ENCODE results near the gene FAM124A.

The FAM124A gene

DNA sequence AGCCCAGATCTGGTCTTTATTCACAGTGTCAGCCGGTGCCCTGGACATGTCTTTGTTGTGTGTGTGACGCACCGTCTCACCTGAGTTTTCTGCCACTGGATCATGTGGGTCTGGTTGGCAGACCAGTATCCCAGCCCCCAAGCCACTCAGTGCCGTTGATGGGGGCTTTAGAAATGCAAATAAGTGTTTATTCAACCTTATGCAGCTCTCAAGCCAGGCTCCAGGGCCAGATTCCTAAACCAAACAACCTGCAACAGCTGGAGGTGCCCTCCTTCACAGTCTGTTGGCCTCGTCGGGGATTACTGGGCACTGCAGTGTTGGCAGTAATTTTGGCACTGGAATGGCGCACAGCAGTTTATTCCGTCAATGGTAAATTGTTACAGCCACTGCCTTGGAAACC, 21.6 kb downstream of the FAM124A start:
- TF ChIP-seq, protein P1, sequence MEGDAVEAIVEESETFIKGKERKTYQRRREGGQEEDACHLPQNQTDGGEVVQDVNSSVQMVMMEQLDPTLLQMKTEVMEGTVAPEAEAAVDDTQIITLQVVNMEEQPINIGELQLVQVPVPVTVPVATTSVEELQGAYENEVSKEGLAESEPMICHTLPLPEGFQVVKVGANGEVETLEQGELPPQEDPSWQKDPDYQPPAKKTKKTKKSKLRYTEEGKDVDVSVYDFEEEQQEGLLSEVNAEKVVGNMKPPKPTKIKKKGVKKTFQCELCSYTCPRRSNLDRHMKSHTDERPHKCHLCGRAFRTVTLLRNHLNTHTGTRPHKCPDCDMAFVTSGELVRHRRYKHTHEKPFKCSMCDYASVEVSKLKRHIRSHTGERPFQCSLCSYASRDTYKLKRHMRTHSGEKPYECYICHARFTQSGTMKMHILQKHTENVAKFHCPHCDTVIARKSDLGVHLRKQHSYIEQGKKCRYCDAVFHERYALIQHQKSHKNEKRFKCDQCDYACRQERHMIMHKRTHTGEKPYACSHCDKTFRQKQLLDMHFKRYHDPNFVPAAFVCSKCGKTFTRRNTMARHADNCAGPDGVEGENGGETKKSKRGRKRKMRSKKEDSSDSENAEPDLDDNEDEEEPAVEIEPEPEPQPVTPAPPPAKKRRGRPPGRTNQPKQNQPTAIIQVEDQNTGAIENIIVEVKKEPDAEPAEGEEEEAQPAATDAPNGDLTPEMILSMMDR (IDR thresholded peaks at IDR 0.05; ENCODE audit: low read depth, low read length, missing control alignments): no peak
- DNase-seq (ENCODE audit: extremely low read depth, low read depth): no peak
- no peak overlapping the region for H3K4me3 ChIP-seq (replicated peaks; ENCODE audit: low read depth, low read length)

DNA sequence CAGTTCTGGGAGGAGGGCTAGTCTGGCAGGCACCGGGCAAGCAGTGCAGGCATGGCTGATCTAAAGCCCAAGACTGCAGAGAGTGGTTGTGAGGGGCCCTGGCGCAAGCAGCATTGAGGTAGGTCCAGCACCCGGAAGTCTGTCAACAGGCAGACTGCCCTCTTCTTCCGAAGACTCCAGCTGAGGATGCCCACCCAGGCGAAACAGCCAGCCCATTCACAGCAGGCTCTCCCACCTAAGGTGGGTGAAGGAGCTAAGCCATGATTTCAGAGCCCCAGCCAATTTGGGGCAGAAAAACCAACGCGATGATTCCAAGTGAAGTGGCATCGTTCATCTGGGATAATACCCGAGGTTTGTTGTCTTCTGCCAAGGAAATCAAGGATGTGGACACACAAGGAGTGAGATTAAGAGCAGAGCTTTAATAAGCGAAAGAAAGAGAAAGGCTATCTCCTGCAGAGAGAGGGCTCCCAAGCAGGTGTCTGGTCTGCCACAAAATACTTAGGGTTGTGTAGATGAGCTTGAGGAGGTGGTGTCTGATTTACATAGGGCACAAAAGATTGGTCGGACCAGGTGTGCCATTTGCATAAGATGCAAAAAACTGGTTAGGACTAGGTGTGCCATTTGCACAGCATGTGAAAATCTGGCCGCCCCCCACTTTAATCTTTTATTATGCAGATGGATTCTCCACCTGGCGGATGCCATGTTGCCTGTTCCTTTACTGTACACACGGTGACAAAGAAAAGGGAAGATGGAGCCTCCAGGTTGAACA, 22.6 kb downstream of the FAM124A start:
- no peak for DNase-seq (ENCODE audit: extremely low read depth, low read depth)
- H3K4me3 ChIP-seq (replicated peaks; ENCODE audit: low read depth, low read length): no peak overlapping the region
- TF ChIP-seq, protein P1 (IDR thresholded peaks at IDR 0.05; ENCODE audit: low read depth, low read length, missing control alignments): no peak

DNA sequence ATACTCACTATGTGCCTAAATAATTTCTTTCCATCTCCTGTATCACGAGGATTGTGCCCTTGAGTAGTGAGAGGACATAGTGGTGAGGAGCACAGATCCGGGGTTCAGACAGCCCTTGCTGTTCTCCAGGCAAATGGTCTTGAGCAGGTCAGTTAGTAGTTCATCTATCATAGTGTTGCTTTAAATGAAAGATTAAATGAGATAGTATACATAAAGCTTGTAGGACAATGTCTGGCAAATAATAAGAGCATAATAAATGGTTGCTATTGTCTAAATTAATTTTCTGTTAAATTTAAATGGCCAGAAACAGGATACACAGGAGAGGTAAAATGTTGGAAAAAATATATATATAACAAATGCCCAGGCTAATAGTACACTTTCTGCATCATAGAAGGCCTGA, 23.4 kb downstream of the FAM124A start:
- DNase-seq (ENCODE audit: extremely low read depth, low read depth): no peak
- no peak overlapping the region for H3K4me3 ChIP-seq (replicated peaks; ENCODE audit: low read depth, low read length)
- TF ChIP-seq, protein P1 (IDR thresholded peaks at IDR 0.05; ENCODE audit: low read depth, low read length, missing control alignments): no peak

GRCh38 chr13:51246025-51246417, 23.8 kb downstream of the FAM124A start:
- no peak for DNase-seq (ENCODE audit: extremely low read depth, low read depth)
- TF ChIP-seq, protein P1 (IDR thresholded peaks at IDR 0.05; ENCODE audit: low read depth, low read length, missing control alignments): no peak
- H3K4me3 ChIP-seq (replicated peaks; ENCODE audit: low read depth, low read length): no peak overlapping the region

DNA sequence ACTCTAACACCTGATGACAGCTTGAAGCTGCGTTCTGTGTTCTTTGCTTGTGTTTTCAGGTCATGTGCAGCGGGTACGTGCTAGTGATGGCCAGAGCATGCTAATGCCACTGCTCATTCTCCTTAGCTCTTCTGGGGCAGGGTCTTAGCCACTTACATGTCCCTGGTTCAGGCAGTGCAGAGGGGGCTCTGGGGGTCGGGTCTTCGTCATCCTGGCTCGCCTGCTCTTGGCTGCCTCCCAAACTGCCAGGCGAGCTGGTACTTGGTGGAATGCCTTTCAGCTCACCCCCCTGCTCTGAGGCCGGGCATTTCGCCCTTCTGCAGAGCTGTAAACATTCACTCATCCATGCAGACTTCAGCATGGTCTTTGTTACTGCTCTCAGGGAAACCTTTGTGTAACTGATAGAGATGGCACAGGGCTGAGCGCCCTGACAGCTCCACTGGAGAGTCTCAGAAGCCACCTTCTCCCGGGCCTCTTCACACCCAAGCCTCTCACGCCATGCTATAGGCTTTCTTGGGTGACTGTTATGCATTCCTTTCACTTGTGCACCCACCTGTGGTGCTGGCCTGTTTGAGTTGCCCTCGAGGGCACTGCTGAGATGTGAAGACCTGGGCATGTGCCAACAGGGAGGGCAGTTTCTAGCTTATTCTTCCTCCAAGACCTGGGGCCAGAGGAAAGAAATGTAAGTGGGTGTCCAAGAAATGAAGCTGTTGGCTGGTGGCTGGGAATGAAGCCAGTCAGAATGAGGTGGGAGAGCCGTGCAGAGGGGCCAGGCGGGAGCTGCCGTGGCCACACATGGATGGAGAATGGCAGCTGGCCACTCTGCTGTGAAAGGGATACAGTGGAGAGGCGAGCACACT, 24.4 kb downstream of the FAM124A start:
- TF ChIP-seq, protein P1 (IDR thresholded peaks at IDR 0.05; ENCODE audit: low read depth, low read length, missing control alignments): no peak
- no peak for DNase-seq (ENCODE audit: extremely low read depth, low read depth)
- no peak overlapping the region for H3K4me3 ChIP-seq (replicated peaks; ENCODE audit: low read depth, low read length)

DNA sequence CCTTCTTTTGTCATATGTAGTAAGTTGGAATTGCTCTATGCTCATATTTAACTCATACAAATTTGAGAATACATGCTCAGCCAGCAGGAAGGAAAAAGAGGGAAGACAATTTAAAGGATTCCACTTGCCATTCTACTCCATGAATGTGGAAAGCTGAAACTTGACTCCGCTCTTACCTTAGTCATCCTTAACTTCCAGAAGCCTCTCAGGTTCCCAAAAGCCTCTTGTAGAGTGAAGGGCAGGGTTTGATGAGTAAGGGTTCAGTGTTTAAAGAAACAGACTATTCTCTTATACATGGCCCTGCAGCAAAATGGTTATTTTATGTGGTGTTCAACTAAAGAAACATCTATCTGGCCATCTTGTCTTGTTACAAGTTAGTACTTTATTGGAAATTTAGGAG, 27.1 kb downstream of the FAM124A start:
- DNase-seq (ENCODE audit: extremely low read depth, low read depth): no peak
- TF ChIP-seq, protein P1 (IDR thresholded peaks at IDR 0.05; ENCODE audit: low read depth, low read length, missing control alignments): no peak
- H3K4me3 ChIP-seq (replicated peaks; ENCODE audit: low read depth, low read length): no peak overlapping the region

All from HFF-Myc (cell line).